GM21619 (cell line): ENCODE measurements around the gene PLCB4.

Source experiments
- ATAC-seq: cut with Tn5 transposase; IDR thresholded peaks from one replicate; pipeline ENCODE4 v1.9.1; 2021; ENCODE audit not compliant: unreplicated experiment

The PLCB4 gene

GRCh38 chr20:9100691-9101090 lies 31.8 kb downstream of the PLCB4 start:
- no peak for ATAC-seq

GRCh38 chr20:9102456-9102855 lies 33.6 kb downstream of the PLCB4 start:
- ATAC-seq = no peak

- no peak for ATAC-seq
Measured at GRCh38 chr20:9103955-9104354, 35.1 kb downstream of the PLCB4 start.

- ATAC-seq = no peak
Measured at GRCh38 chr20:9108260-9108659, 39.4 kb downstream of the PLCB4 start.

GRCh38 chr20:9109566-9109965 lies 40.7 kb downstream of the PLCB4 start:
- ATAC-seq = no peak

GRCh38 chr20:9110365-9110764 lies 41.5 kb downstream of the PLCB4 start:
- no peak for ATAC-seq

- no peak for ATAC-seq
Measured at GRCh38 chr20:9110916-9111432, 42.1 kb downstream of the PLCB4 start.

GRCh38 chr20:9112541-9113515 lies 43.9 kb downstream of the PLCB4 start:
- ATAC-seq = no peak

- ATAC-seq = no peak
Measured at GRCh38 chr20:9114709-9115108, 45.8 kb downstream of the PLCB4 start.

GRCh38 chr20:9117548-9117947 lies 48.7 kb downstream of the PLCB4 start:
- ATAC-seq = no peak

GRCh38 chr20:9119776-9120175 lies 50.9 kb downstream of the PLCB4 start:
- no peak for ATAC-seq

GRCh38 chr20:9121211-9121610 lies 52.3 kb downstream of the PLCB4 start:
- no peak for ATAC-seq

- ATAC-seq = no peak
Measured at GRCh38 chr20:9122571-9122970, 53.7 kb downstream of the PLCB4 start.

- no peak for ATAC-seq
Measured at GRCh38 chr20:9126527-9126926, 57.6 kb downstream of the PLCB4 start.

- no peak for ATAC-seq
Measured at GRCh38 chr20:9128568-9128967, 59.7 kb downstream of the PLCB4 start.

- ATAC-seq = no peak
Measured at GRCh38 chr20:9129756-9130155, 60.9 kb downstream of the PLCB4 start.

- no peak for ATAC-seq
Measured at GRCh38 chr20:9130521-9130920, 61.6 kb downstream of the PLCB4 start.

GRCh38 chr20:9131841-9132240 lies 63.0 kb downstream of the PLCB4 start:
- no peak for ATAC-seq

- ATAC-seq = no peak
Measured at GRCh38 chr20:9134346-9134745, 65.5 kb downstream of the PLCB4 start.

- no peak for ATAC-seq
Measured at GRCh38 chr20:9136114-9136513, 67.2 kb downstream of the PLCB4 start.

- ATAC-seq = no peak
Measured at GRCh38 chr20:9137001-9137400, 68.1 kb downstream of the PLCB4 start.

GRCh38 chr20:9139106-9139833 lies 70.4 kb downstream of the PLCB4 start:
- ATAC-seq = no peak
